ENCODE measurements around the gene ADORA2B.
A peak's percentile ranks its signal among the peaks of the same experiment; 100 is the strongest.

ADORA2B gene

GRCh38 chr17:15946611-15947120, 1.7 kb downstream of the ADORA2B start:
- H3K27me3 ChIP-seq (ENCODE audit: control insufficient read depth in 3 of 3, insufficient read depth in 3 of 3, low read depth in 1 of 3, low read length in 3 of 3) = peaks cover 4 to 60% (median 38%) of the 10 kb centered on the region in 3 experiments
- no peak overlapping the region for H2BK15ac ChIP-seq (ENCODE audit: low read length)
- no peak overlapping the region for H3K14ac ChIP-seq (ENCODE audit: low read length)
- no peak overlapping the region for H2BK12ac ChIP-seq (ENCODE audit: low read length)
- no peak overlapping the region for H2BK120ac ChIP-seq (ENCODE audit: low read depth, low read length)
- no peaks in the 10 kb centered on the region for H3K36me3 ChIP-seq (replicated peaks in 1 of 2; ENCODE audit: control insufficient read depth in 2 of 2, insufficient read depth in 2 of 2, low read length in 2 of 2)
- H4K8ac ChIP-seq (ENCODE audit: low read depth, low read length) = no peak overlapping the region
- no peak overlapping the region for H3K27ac ChIP-seq (replicated peaks; ENCODE audit: low read length)
- no peak overlapping the region for H2BK5ac ChIP-seq (ENCODE audit: low read length)
- H3K9me3 ChIP-seq (replicated peaks in 1 of 2; ENCODE audit: control insufficient read depth in 2 of 2, insufficient read depth in 1 of 2, low read depth in 1 of 2, low read length in 2 of 2) = peaks cover 2 to 3% of the 10 kb centered on the region in 2 donors
- no CpG with 5 or more reads among the region's 9 CpGs for WGBS, 2 donors (ENCODE audit: extremely low coverage in 2 of 2, insufficient read length in 2 of 2, insufficient replicate concordance in 1 of 2)
- DNase-seq (ENCODE audit: low spot score) = no peak
- H3K23ac ChIP-seq (ENCODE audit: low read depth, low read length, poor library complexity) = no peak overlapping the region
- no peaks in the 10 kb centered on the region for H3K79me1 ChIP-seq (ENCODE audit: low read depth, low read length)
- no peak overlapping the region for H3K9ac ChIP-seq (ENCODE audit: low read depth, low read length, poor library complexity)
- H3K4me3 ChIP-seq (ENCODE audit: low read length in 2 of 2) = no peak overlapping the region
- H3K4ac ChIP-seq (ENCODE audit: low read length) = no peak overlapping the region
- peak overlapping the region; percentile 17 for H3K18ac ChIP-seq (ENCODE audit: low read length)
- peaks cover 0 to 3% of the 10 kb centered on the region in 2 donors for H3K4me1 ChIP-seq (ENCODE audit: control insufficient read depth in 2 of 2, insufficient read depth in 1 of 2, low read depth in 1 of 2, low read length in 2 of 2)
- no peak overlapping the region for H2AFZ ChIP-seq (ENCODE audit: low read length)
- no peak overlapping the region for H2AK5ac ChIP-seq (ENCODE audit: low read depth, low read length)
- H3K4me2 ChIP-seq (ENCODE audit: insufficient read depth, low read length, poor library complexity, severe bottlenecking) = no peak overlapping the region
- H4K91ac ChIP-seq (ENCODE audit: low read depth, low read length, poor library complexity) = no peak overlapping the region

GRCh38 chr17:15947271-15947670, 2.3 kb downstream of the ADORA2B start:
- Histone ChIP-seq H3K4ac (ENCODE audit: low read length) (no peak overlapping the region), H3K18ac (ENCODE audit: low read length) (peak overlapping the region; percentile 8), H2BK15ac (ENCODE audit: low read length) (no peak overlapping the region), H2BK120ac (ENCODE audit: low read depth, low read length) (no peak overlapping the region), H3K9ac (ENCODE audit: low read depth, low read length, poor library complexity) (no peak overlapping the region), H3K36me3 (replicated peaks in 1 of 2; ENCODE audit: control insufficient read depth in 2 of 2, insufficient read depth in 2 of 2, low read length in 2 of 2) (no peaks in the 10 kb centered on the region), H2BK12ac (ENCODE audit: low read length) (no peak overlapping the region), H4K8ac (ENCODE audit: low read depth, low read length) (no peak overlapping the region), H3K14ac (ENCODE audit: low read length) (no peak overlapping the region), H2AK5ac (ENCODE audit: low read depth, low read length) (no peak overlapping the region), H3K27ac (replicated peaks; ENCODE audit: low read length) (no peak overlapping the region), H3K4me3 (ENCODE audit: low read length in 2 of 2) (no peak overlapping the region), H3K27me3 (ENCODE audit: control insufficient read depth in 3 of 3, insufficient read depth in 3 of 3, low read depth in 1 of 3, low read length in 3 of 3) (peaks cover 4 to 55% (median 38%) of the 10 kb centered on the region in 3 experiments), H3K23ac (ENCODE audit: low read depth, low read length, poor library complexity) (no peak overlapping the region), H3K9me3 (replicated peaks in 1 of 2; ENCODE audit: control insufficient read depth in 2 of 2, insufficient read depth in 1 of 2, low read depth in 1 of 2, low read length in 2 of 2) (peaks cover 2 to 3% of the 10 kb centered on the region in 2 donors), H3K4me2 (ENCODE audit: insufficient read depth, low read length, poor library complexity, severe bottlenecking) (no peak overlapping the region), H4K91ac (ENCODE audit: low read depth, low read length, poor library complexity) (no peak overlapping the region), H2AFZ (ENCODE audit: low read length) (no peak overlapping the region), H2BK5ac (ENCODE audit: low read length) (no peak overlapping the region), H3K79me1 (ENCODE audit: low read depth, low read length) (no peaks in the 10 kb centered on the region), H3K4me1 (ENCODE audit: control insufficient read depth in 2 of 2, insufficient read depth in 1 of 2, low read depth in 1 of 2, low read length in 2 of 2) (peaks cover 0 to 4% of the 10 kb centered on the region in 2 donors)
- no peak for DNase-seq (ENCODE audit: low spot score)
- WGBS, 2 donors (ENCODE audit: extremely low coverage in 2 of 2, insufficient read length in 2 of 2, insufficient replicate concordance in 1 of 2) = no CpG with 5 or more reads among the region's 3 CpGs

GRCh38 chr17:15947976-15948752, 3.2 kb downstream of the ADORA2B start:
- no peaks in the 10 kb centered on the region for H3K36me3 ChIP-seq (replicated peaks in 1 of 2; ENCODE audit: control insufficient read depth in 2 of 2, insufficient read depth in 2 of 2, low read length in 2 of 2)
- no peak overlapping the region for H4K91ac ChIP-seq (ENCODE audit: low read depth, low read length, poor library complexity)
- H2AK5ac ChIP-seq (ENCODE audit: low read depth, low read length) = no peak overlapping the region
- no peak overlapping the region for H4K8ac ChIP-seq (ENCODE audit: low read depth, low read length)
- H2BK12ac ChIP-seq (ENCODE audit: low read length) = peak overlapping the region; percentile 92
- no peak overlapping the region for H3K27ac ChIP-seq (replicated peaks; ENCODE audit: low read length)
- H3K27me3 ChIP-seq (ENCODE audit: control insufficient read depth in 3 of 3, insufficient read depth in 3 of 3, low read depth in 1 of 3, low read length in 3 of 3) = peaks cover 4 to 46% (median 36%) of the 10 kb centered on the region in 3 experiments
- no peak overlapping the region for H2BK15ac ChIP-seq (ENCODE audit: low read length)
- no peak overlapping the region for H3K9ac ChIP-seq (ENCODE audit: low read depth, low read length, poor library complexity)
- no peak overlapping the region for H3K14ac ChIP-seq (ENCODE audit: low read length)
- no peak overlapping the region for H2BK5ac ChIP-seq (ENCODE audit: low read length)
- no peak for DNase-seq (ENCODE audit: low spot score)
- no peak overlapping the region for H3K4me3 ChIP-seq (ENCODE audit: low read length in 2 of 2)
- H2AFZ ChIP-seq (ENCODE audit: low read length) = no peak overlapping the region
- H3K23ac ChIP-seq (ENCODE audit: low read depth, low read length, poor library complexity) = peak overlapping the region; percentile 32
- no CpG with 5 or more reads among the region's 16 CpGs for WGBS, 2 donors (ENCODE audit: extremely low coverage in 2 of 2, insufficient read length in 2 of 2, insufficient replicate concordance in 1 of 2)
- no peak overlapping the region for H3K4me2 ChIP-seq (ENCODE audit: insufficient read depth, low read length, poor library complexity, severe bottlenecking)
- H2BK120ac ChIP-seq (ENCODE audit: low read depth, low read length) = no peak overlapping the region
- no peaks in the 10 kb centered on the region for H3K79me1 ChIP-seq (ENCODE audit: low read depth, low read length)
- no peak overlapping the region for H3K4ac ChIP-seq (ENCODE audit: low read length)
- H3K18ac ChIP-seq (ENCODE audit: low read length) = no peak overlapping the region
- peaks cover 0 to 2% of the 10 kb centered on the region in 2 donors for H3K9me3 ChIP-seq (replicated peaks in 1 of 2; ENCODE audit: control insufficient read depth in 2 of 2, insufficient read depth in 1 of 2, low read depth in 1 of 2, low read length in 2 of 2)
- H3K4me1 ChIP-seq (ENCODE audit: control insufficient read depth in 2 of 2, insufficient read depth in 1 of 2, low read depth in 1 of 2, low read length in 2 of 2) = peaks cover 0 to 6% of the 10 kb centered on the region in 2 donors

- H3K14ac ChIP-seq (ENCODE audit: low read length) = peak overlapping the region; percentile 92
- no peak overlapping the region for H4K8ac ChIP-seq (ENCODE audit: low read depth, low read length)
- no peak overlapping the region for H2BK5ac ChIP-seq (ENCODE audit: low read length)
- H3K23ac ChIP-seq (ENCODE audit: low read depth, low read length, poor library complexity) = no peak overlapping the region
- peaks cover 0 to 2% of the 10 kb centered on the region in 2 donors for H3K9me3 ChIP-seq (replicated peaks in 1 of 2; ENCODE audit: control insufficient read depth in 2 of 2, insufficient read depth in 1 of 2, low read depth in 1 of 2, low read length in 2 of 2)
- peak overlapping the region; percentile 58 for H2AK5ac ChIP-seq (ENCODE audit: low read depth, low read length)
- H4K91ac ChIP-seq (ENCODE audit: low read depth, low read length, poor library complexity) = no peak overlapping the region
- no peak overlapping the region for H2BK15ac ChIP-seq (ENCODE audit: low read length)
- no peak overlapping the region for H3K4me2 ChIP-seq (ENCODE audit: insufficient read depth, low read length, poor library complexity, severe bottlenecking)
- H3K27ac ChIP-seq (replicated peaks; ENCODE audit: low read length) = no peak overlapping the region
- peaks cover 0 to 5% of the 10 kb centered on the region in 2 donors for H3K4me1 ChIP-seq (ENCODE audit: control insufficient read depth in 2 of 2, insufficient read depth in 1 of 2, low read depth in 1 of 2, low read length in 2 of 2)
- peaks cover 0 to 16% (median 9%) of the 10 kb centered on the region in 3 experiments for H3K27me3 ChIP-seq (ENCODE audit: control insufficient read depth in 3 of 3, insufficient read depth in 3 of 3, low read depth in 1 of 3, low read length in 3 of 3)
- H3K18ac ChIP-seq (ENCODE audit: low read length) = peak overlapping the region; percentile 53
- DNase-seq (ENCODE audit: low spot score) = no peak
- H3K36me3 ChIP-seq (replicated peaks in 1 of 2; ENCODE audit: control insufficient read depth in 2 of 2, insufficient read depth in 2 of 2, low read length in 2 of 2) = no peaks in the 10 kb centered on the region
- H3K4me3 ChIP-seq (ENCODE audit: low read length in 2 of 2) = no peak overlapping the region
- H3K9ac ChIP-seq (ENCODE audit: low read depth, low read length, poor library complexity) = no peak overlapping the region
- H2AFZ ChIP-seq (ENCODE audit: low read length) = no peak overlapping the region
- no peak overlapping the region for H2BK120ac ChIP-seq (ENCODE audit: low read depth, low read length)
- H3K4ac ChIP-seq (ENCODE audit: low read length) = no peak overlapping the region
- no peak overlapping the region for H2BK12ac ChIP-seq (ENCODE audit: low read length)
- H3K79me1 ChIP-seq (ENCODE audit: low read depth, low read length) = no peaks in the 10 kb centered on the region
- no CpG with 5 or more reads among the region's 6 CpGs for WGBS, 2 donors (ENCODE audit: extremely low coverage in 2 of 2, insufficient read length in 2 of 2, insufficient replicate concordance in 1 of 2)
Observed at GRCh38 chr17:15951368-15952047, 6.6 kb downstream of the ADORA2B start.
